Left kidney (tissue), 2 donors: Measurements from ENCODE around the gene KCND2. TPM values are rescaled to one million over a fixed set of nuclear protein-coding genes. Genes with fewer than 3 reads are reported as not detected.
"Not testable (repeated sequence)": the region's sequence is repeated elsewhere in the genome, so short reads cannot be mapped to it uniquely, and the experiment has no call there.

Source experiments
- DNase-seq: peaks from one replicate; pipeline ENCODE4 v3.0.0-alpha.2; 2013
- polyA plus RNA-seq: library from polyadenylated mRNA; unstranded; fragments of 120-200 nt; gene quantifications from one replicate; pipeline ENCODE4 v1.2.1, GENCODE V29; 2013; ENCODE audit not compliant: insufficient read length

The KCND2 gene
- polyA plus RNA-seq, 1 donor: 2.9 TPM

GRCh38 chr7:120587243-120587642, 314.3 kb downstream of the KCND2 start:
- no peak for DNase-seq

DNA sequence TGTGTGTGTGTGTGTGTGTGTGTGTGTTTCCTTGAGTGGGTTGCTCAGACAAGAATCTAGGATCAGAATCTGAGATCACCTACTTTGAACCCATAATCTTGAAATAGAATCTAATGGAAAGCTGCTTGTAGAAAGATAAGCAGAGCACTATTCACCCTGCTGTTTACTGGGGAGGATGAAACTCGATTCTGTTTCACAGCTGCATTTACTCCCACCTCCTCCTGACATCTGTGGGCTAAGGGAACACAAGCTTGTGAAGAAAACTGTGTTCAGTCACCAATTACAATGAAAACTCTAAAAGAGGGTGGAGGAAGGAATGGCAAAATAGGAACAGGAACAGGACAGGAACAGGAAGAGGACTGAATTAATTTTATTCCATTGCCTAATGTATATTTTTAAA, 315.4 kb downstream of the KCND2 start:
- peak; percentile 61 for DNase-seq

DNA sequence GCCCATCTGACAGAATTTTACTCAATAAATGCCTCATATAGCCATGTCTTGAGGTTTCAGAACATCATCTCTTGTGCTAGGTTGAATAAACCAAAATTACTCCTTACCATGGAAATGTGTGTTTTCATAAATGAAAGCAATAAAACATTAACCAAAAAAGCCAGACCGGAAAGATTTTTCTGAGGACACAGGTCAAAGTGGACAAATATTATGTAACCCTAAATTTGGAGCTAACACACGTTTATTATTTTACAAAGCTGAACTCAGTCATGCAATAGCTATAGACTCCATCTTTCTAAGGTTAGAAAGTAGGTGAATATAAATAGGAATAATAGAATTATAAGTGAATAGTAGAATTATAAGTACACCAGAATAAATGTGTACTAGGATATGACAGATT, 315.9 kb downstream of the KCND2 start:
- no peak for DNase-seq

GRCh38 chr7:120600607-120601006, 327.6 kb downstream of the KCND2 start:
- DNase-seq: no peak

- DNase-seq: no peak
Measured at GRCh38 chr7:120603366-120603765, 330.4 kb downstream of the KCND2 start.

- no peak for DNase-seq
Measured at GRCh38 chr7:120609136-120609753, 336.3 kb downstream of the KCND2 start.

GRCh38 chr7:120611975-120612374, 339.0 kb downstream of the KCND2 start:
- DNase-seq: no peak

GRCh38 chr7:120615703-120616102, 342.7 kb downstream of the KCND2 start:
- no peak for DNase-seq

GRCh38 chr7:120617275-120617674, 344.3 kb downstream of the KCND2 start:
- DNase-seq: no peak

- no peak for DNase-seq
Measured at GRCh38 chr7:120628251-120628650, 355.3 kb downstream of the KCND2 start.

DNA sequence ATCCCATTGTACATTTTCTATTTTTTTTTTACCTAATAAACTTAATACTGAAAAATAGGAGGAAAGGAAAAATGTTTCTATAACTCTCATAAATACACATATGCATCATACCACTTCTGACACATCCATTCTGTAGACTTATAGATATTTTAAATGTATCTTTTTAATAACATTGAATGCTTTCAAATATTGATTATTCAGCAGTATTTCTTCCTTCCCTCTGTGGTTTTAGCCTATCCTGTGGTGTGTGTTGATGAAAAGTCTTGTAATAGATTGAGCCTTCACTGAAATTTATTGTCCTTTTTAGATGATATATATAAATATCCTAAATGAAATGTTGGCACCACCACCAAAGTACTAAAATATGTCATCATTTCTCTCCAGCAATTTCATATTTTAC, 366.9 kb downstream of the KCND2 start:
- DNase-seq: no peak

GRCh38 chr7:120645966-120646365, 373.0 kb downstream of the KCND2 start:
- DNase-seq: no peak

- no peak for DNase-seq
Measured at GRCh38 chr7:120654241-120654640, 381.3 kb downstream of the KCND2 start.

- no peak for DNase-seq
Measured at GRCh38 chr7:120658516-120658915, 385.5 kb downstream of the KCND2 start.

DNA sequence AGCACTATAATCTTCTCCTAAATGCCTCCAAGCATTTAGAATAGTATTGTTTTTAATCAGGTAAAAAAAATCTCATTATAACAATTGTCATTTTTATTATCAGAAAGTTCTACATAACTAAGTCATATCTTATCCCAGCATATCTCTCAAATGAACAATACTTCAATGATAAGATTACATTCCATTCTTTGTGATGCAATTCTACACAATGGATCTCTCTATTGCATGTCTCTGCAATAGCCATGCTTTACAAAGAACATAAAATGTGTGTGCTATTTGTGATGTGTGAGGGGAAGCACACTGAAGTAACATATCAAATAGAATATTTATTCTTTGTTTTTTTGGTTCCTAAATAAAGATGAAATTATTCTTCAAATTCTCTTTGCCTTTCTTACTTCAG, 389.3 kb downstream of the KCND2 start:
- DNase-seq: no peak

DNA sequence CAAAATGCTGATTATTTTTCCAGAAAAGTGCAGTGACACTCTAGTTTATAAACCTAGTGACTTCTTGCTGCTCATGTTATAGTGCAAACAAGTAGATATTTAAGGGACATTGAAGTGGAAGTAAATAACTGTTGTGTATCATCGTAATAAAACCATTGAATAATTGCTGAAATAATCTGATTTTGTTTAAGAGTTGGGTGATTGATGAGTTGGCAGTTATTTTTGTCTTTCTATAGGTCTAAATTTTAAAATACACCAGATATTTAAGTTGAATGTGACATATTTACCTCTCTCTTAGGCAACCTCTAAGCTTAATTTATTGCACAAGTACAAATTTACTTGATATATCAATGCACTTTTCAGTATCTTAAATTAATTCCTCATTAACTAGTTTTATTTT, 392.1 kb downstream of the KCND2 start:
- DNase-seq: no peak

DNA sequence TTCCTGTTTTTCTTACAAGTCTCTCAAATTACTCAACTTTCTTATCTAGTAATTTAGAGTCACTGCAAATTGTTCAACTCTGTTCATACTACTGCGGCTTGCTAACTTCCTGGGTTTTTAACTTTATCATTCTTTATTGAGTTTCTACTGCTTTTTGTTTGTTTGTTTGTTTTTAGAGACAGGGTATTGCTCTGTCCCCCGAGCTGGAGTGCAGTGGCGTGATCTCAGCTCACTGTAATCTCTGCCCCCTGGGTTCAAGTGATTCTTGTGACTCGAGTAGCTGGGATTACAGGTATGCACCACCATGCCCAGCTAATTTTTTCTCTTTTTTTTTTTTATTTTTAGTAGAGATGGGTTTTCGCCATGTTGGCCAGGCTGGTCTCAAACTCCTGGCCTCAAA, 402.1 kb downstream of the KCND2 start:
- no peak for DNase-seq

GRCh38 chr7:120677535-120677934, 404.6 kb downstream of the KCND2 start:
- no peak for DNase-seq

- DNase-seq: no peak
Measured at GRCh38 chr7:120680985-120681384, 408.0 kb downstream of the KCND2 start.

GRCh38 chr7:120684463-120684862, 411.5 kb downstream of the KCND2 start:
- DNase-seq: no peak

DNA sequence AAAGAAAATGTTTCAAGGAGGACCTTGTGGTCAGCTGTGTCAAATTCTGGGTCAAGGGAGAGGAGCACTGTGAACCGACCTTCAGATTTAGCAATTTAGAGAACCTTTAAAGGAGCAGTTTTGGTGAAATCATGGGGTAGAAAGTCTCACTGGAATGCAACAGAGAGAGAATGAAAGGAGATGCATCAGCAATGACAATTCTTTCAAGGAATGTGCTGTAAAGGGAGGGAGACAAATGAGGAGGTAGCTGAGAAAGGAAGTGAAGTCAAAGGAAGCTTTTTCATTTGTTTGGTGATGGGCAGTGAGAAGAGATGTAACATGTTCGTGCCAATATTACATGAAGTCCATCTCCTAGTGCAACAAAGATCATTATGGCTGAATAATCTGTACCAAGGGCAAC, 418.9 kb downstream of the KCND2 start:
- DNase-seq: no peak

GRCh38 chr7:120695848-120696247, 422.9 kb downstream of the KCND2 start:
- DNase-seq: no peak

- DNase-seq: no peak
Measured at GRCh38 chr7:120700796-120701195, 427.8 kb downstream of the KCND2 start.

- DNase-seq: not testable (repeated sequence)
Measured at GRCh38 chr7:120702408-120702807, 429.4 kb downstream of the KCND2 start.
